ENCODE results near the gene DGCR8. TPM values are rescaled to one million over a fixed set of nuclear protein-coding genes. Genes with fewer than 3 reads are reported as not detected.

DGCR8 gene
- total RNA-seq, 2 experiments from 2014 or later, result 29.8 to 36.5 TPM

GRCh38 chr22:20090730-20091240 is 10.7 kb downstream of the DGCR8 start:
- CTCF ChIA-PET, result interaction anchor here (0.6 kb wide), 1 partner anchor 370 kb away, joined by 3 read pairs; no protein-coding TSS in a partner anchor
- Mint-ChIP-seq H3K27me3 (ENCODE audit: low read depth) (no peaks in the 10 kb centered on the region), H3K4me3 (no peak overlapping the region), H3K9me3 (no peaks in the 10 kb centered on the region), H3K4me1 (ENCODE audit: low read depth) (peaks cover 17% of the 10 kb centered on the region), H3K27ac (no peak overlapping the region), H3K36me3 (ENCODE audit: low read depth) (peaks cover 68% of the 10 kb centered on the region)
- intact Hi-C loops (cut with micrococcal nuclease), result no loop called here
- DNase-seq, result no peak

GRCh38 chr22:20091690-20092476 is 11.8 kb downstream of the DGCR8 start:
- Mint-ChIP-seq H3K36me3 (ENCODE audit: low read depth) (peaks cover 68% of the 10 kb centered on the region), H3K4me3 (no peak overlapping the region), H3K27me3 (ENCODE audit: low read depth) (no peaks in the 10 kb centered on the region), H3K9me3 (no peaks in the 10 kb centered on the region), H3K27ac (no peak overlapping the region), H3K4me1 (ENCODE audit: low read depth) (peaks cover 21% of the 10 kb centered on the region)
- DNase-seq, result no peak
- CTCF ChIA-PET, result no interaction called here
- intact Hi-C loops (cut with micrococcal nuclease), result no loop called here

GRCh38 chr22:20092477-20092854 is 12.4 kb downstream of the DGCR8 start:
- H3K36me3 Mint-ChIP-seq (ENCODE audit: low read depth), result peaks cover 68% of the 10 kb centered on the region
- H3K4me1 Mint-ChIP-seq (ENCODE audit: low read depth), result peaks cover 27% of the 10 kb centered on the region

GRCh38 chr22:20093418-20094196 is 13.6 kb downstream of the DGCR8 start:
- H3K27ac Mint-ChIP-seq, result no peak overlapping the region
- intact Hi-C loops (cut with micrococcal nuclease), result no loop called here

More at GRCh38 chr22:20092477-20092854, 12.4 kb downstream of the DGCR8 start:
- Mint-ChIP-seq H3K27me3 (ENCODE audit: low read depth) (no peaks in the 10 kb centered on the region), H3K4me3 (no peak overlapping the region), H3K9me3 (no peaks in the 10 kb centered on the region), H3K27ac (no peak overlapping the region)
- intact Hi-C loops (cut with micrococcal nuclease), result no loop called here
- CTCF ChIA-PET, result interaction anchor here (0.6 kb wide), 1 partner anchor 906 kb away, joined by 3 read pairs; no protein-coding TSS in a partner anchor
- DNase-seq, result no peak

GRCh38 chr22:20094197-20094807 is 14.3 kb downstream of the DGCR8 start:
- Mint-ChIP-seq H3K27me3 (ENCODE audit: low read depth) (no peaks in the 10 kb centered on the region), H3K4me1 (ENCODE audit: low read depth) (peaks cover 41% of the 10 kb centered on the region), H3K4me3 (no peak overlapping the region), H3K27ac (no peak overlapping the region), H3K36me3 (ENCODE audit: low read depth) (peaks cover 69% of the 10 kb centered on the region), H3K9me3 (no peaks in the 10 kb centered on the region)
- CTCF ChIA-PET, result interaction anchor here (0.9 to 1.0 kb wide), 2 partner anchors 9 to 17 kb away, joined by 3 read pairs; no protein-coding TSS in a partner anchor
- DNase-seq, result no peak
- intact Hi-C loops (cut with micrococcal nuclease), result no loop called here

More at GRCh38 chr22:20093418-20094196, 13.6 kb downstream of the DGCR8 start:
- Mint-ChIP-seq H3K4me1 (ENCODE audit: low read depth) (peaks cover 34% of the 10 kb centered on the region), H3K27me3 (ENCODE audit: low read depth) (no peaks in the 10 kb centered on the region), H3K36me3 (ENCODE audit: low read depth) (peaks cover 70% of the 10 kb centered on the region), H3K4me3 (no peak overlapping the region), H3K9me3 (no peaks in the 10 kb centered on the region)
- no peak for DNase-seq
- CTCF ChIA-PET, result interaction anchor here (0.6 to 1.0 kb wide), 3 partner anchors 9 to 907 kb away, joined by 3 read pairs; no protein-coding TSS in a partner anchor

GRCh38 chr22:20095521-20095920 is 15.5 kb downstream of the DGCR8 start:
- Mint-ChIP-seq H3K4me3 (no peak overlapping the region), H3K27me3 (ENCODE audit: low read depth) (no peaks in the 10 kb centered on the region), H3K27ac (peak overlapping the region; percentile 59), H3K9me3 (no peaks in the 10 kb centered on the region), H3K36me3 (ENCODE audit: low read depth) (peaks cover 71% of the 10 kb centered on the region), H3K4me1 (ENCODE audit: low read depth) (peaks cover 53% of the 10 kb centered on the region)
- intact Hi-C loops (cut with micrococcal nuclease), result no loop called here
- DNase-seq, result peak; percentile 61
- CTCF ChIA-PET, result interaction anchor here (0.7 to 1.9 kb wide), 5 partner anchors 12 to 141 kb away, joined by 3 to 5 read pairs (median 4); no protein-coding TSS in a partner anchor

- Mint-ChIP-seq H3K36me3 (ENCODE audit: low read depth) (peaks cover 62% of the 10 kb centered on the region), H3K4me1 (ENCODE audit: low read depth) (peaks cover 65% of the 10 kb centered on the region), H3K4me3 (no peak overlapping the region), H3K27me3 (ENCODE audit: low read depth) (no peaks in the 10 kb centered on the region), H3K27ac (no peak overlapping the region), H3K9me3 (no peaks in the 10 kb centered on the region)
- intact Hi-C loops (cut with micrococcal nuclease), result no loop called here
- CTCF ChIA-PET, result interaction anchor here (0.7 to 1.9 kb wide), 5 partner anchors 11 to 143 kb away, joined by 3 to 5 read pairs (median 4); no protein-coding TSS in a partner anchor
- DNase-seq, result no peak
These were observed 16.8 kb downstream of the DGCR8 start for GRCh38 chr22:20096574-20097420.

- intact Hi-C loops (cut with micrococcal nuclease), result no loop called here
- CTCF ChIA-PET, result interaction anchor here (1.3 kb wide), 1 partner anchor 12 kb away, joined by 7 read pairs; no protein-coding TSS in a partner anchor
- H3K4me3 Mint-ChIP-seq, result no peak overlapping the region
- peaks cover 54% of the 10 kb centered on the region for H3K36me3 Mint-ChIP-seq (ENCODE audit: low read depth)
- DNase-seq, result no peak
- no peaks in the 10 kb centered on the region for H3K27me3 Mint-ChIP-seq (ENCODE audit: low read depth)
- peak overlapping the region; percentile 86 for H3K27ac Mint-ChIP-seq
- H3K9me3 Mint-ChIP-seq, result no peaks in the 10 kb centered on the region
- H3K4me1 Mint-ChIP-seq (ENCODE audit: low read depth), result peaks cover 69% of the 10 kb centered on the region
These were observed 19.2 kb downstream of the DGCR8 start for GRCh38 chr22:20099099-20099711.

GRCh38 chr22:20101638-20102037 is 21.6 kb downstream of the DGCR8 start:
- no peak overlapping the region for H3K4me3 Mint-ChIP-seq
- no peaks in the 10 kb centered on the region for H3K9me3 Mint-ChIP-seq
- no peaks in the 10 kb centered on the region for H3K27me3 Mint-ChIP-seq (ENCODE audit: low read depth)
- intact Hi-C loops (cut with micrococcal nuclease), result no loop called here
- no peak for DNase-seq
- H3K27ac Mint-ChIP-seq, result peak overlapping the region; percentile 58
- peaks cover 49% of the 10 kb centered on the region for H3K4me1 Mint-ChIP-seq (ENCODE audit: low read depth)
- H3K36me3 Mint-ChIP-seq (ENCODE audit: low read depth), result peaks cover 32% of the 10 kb centered on the region
- CTCF ChIA-PET, result interaction anchor here (1.1 to 1.4 kb wide), 2 partner anchors 10 to 15 kb away, joined by 5 to 6 read pairs; partner anchors contain the start of gene TRMT2A

- intact Hi-C loops (cut with micrococcal nuclease), result no loop called here
- no peak overlapping the region for H3K4me3 Mint-ChIP-seq
- no peaks in the 10 kb centered on the region for H3K27me3 Mint-ChIP-seq (ENCODE audit: low read depth)
- H3K4me1 Mint-ChIP-seq (ENCODE audit: low read depth), result peaks cover 46% of the 10 kb centered on the region
- H3K27ac Mint-ChIP-seq, result peak overlapping the region; percentile 4
- no peaks in the 10 kb centered on the region for H3K9me3 Mint-ChIP-seq
- H3K36me3 Mint-ChIP-seq (ENCODE audit: low read depth), result peaks cover 27% of the 10 kb centered on the region
- CTCF ChIA-PET, result interaction anchor here (1.1 to 1.4 kb wide), 2 partner anchors 9 to 15 kb away, joined by 5 to 6 read pairs; partner anchors contain the start of gene TRMT2A
- DNase-seq, result no peak
These were observed 22.3 kb downstream of the DGCR8 start for GRCh38 chr22:20102203-20102780.
